B cell (primary cell): ENCODE data around the gene F8. TPM values are rescaled to one million over a fixed set of nuclear protein-coding genes. Genes with fewer than 3 reads are reported as not detected.
A peak's percentile ranks its signal among the peaks of the same experiment; 100 is the strongest.
"Not testable (repeated sequence)": the region's sequence is repeated elsewhere in the genome, so short reads cannot be mapped to it uniquely, and the experiment has no call there.

Experiments
- ATAC-seq: fragments of 200-7000 bp; cut with Tn5 transposase; one replicate; pipeline ENCODE4 v1.10.0; 2021; ENCODE audit warnings: low read depth, mild to moderate bottlenecking, moderate number of reproducible peaks, moderate library complexity
- CTCF ChIA-PET: fragments of 350-600 bp; sonication (Branson Sonifier 250); formaldehyde crosslinking; loops from one replicate; lab custom pipeline; 2021; ENCODE audit warnings: antibody characterized with exemption, inconsistent platforms; lab: Charles Lee
- POLR2A ChIA-PET: fragments of 350-600 bp; sonication (Branson Sonifier 250); formaldehyde crosslinking; loops from one replicate; lab custom pipeline; 2021; ENCODE audit warnings: antibody characterized with exemption; lab: Charles Lee
- DNase-seq: peaks from one replicate; pipeline ENCODE4 v3.0.0; 2013
- H2AFZ ChIP-seq: 2 replicates; pipeline ENCODE4 v1.6.1; 2012; ENCODE audit warnings: mild to moderate bottlenecking, low read depth, low read length; ENCODE audit not compliant: insufficient read depth, poor library complexity, severe bottlenecking
- H3K27ac ChIP-seq, 2 donors: 1 replicate in 1 of 2; 2 replicates in 1 of 2; pipeline ENCODE4 v1.5.1; 2012 to 2013; ENCODE audit warnings: low read length in 2 of 2, mild to moderate bottlenecking in 2 of 2, moderate library complexity in 1 of 2
- H3K27me3 ChIP-seq, 4 experiments: fragments of 200-600 bp in 1 of 4; sonication (generic) in 1 of 4; replicated peaks in 1 of 4; 1 replicate in 2 of 4; 2 replicates in 2 of 4; pipeline versions ENCODE4 v1.6.1 to v1.7.0; 2013 to 2016; ENCODE audit warnings: low read length in 3 of 4, mild to moderate bottlenecking in 2 of 4, mixed read lengths in 1 of 4, moderate library complexity in 1 of 4; ENCODE audit not compliant: insufficient read depth in 4 of 4, control insufficient read depth in 3 of 4; ENCODE audit errors: control extremely low read depth in 1 of 4
- H3K36me3 ChIP-seq, 2 experiments: replicated peaks in 1 of 2; 1 replicate in 1 of 2; 2 replicates in 1 of 2; pipeline versions ENCODE4 v1.6.1 to v1.7.1; 2013; ENCODE audit warnings: low read length in 1 of 2; ENCODE audit not compliant: insufficient read depth in 2 of 2, control insufficient read depth in 1 of 2; ENCODE audit errors: control extremely low read depth in 1 of 2, extremely low read depth in 1 of 2
- H3K4me1 ChIP-seq, 2 donors: fragments of 200-600 bp in 1 of 2; sonication (generic) in 1 of 2; 1 replicate in 1 of 2; 2 replicates in 1 of 2; pipeline versions ENCODE4 v1.5.1 to v1.6.1; 2013 to 2017; ENCODE audit warnings: low read length in 2 of 2; ENCODE audit not compliant: control insufficient read depth in 2 of 2, insufficient read depth in 2 of 2
- H3K4me2 ChIP-seq: replicated peaks from 2 replicates; pipeline ENCODE3; 2012; ENCODE audit warnings: mild to moderate bottlenecking, low read depth, low read length; ENCODE audit not compliant: poor library complexity, severe bottlenecking
- H3K4me3 ChIP-seq, 5 experiments: fragments of 200-600 bp in 1 of 5; sonication (generic) in 1 of 5; 1 replicate in 3 of 5; 2 replicates in 2 of 5; pipeline versions ENCODE4 v1.5.1 to v1.7.0; 2011 to 2016; ENCODE audit warnings: low read length in 4 of 5, mild to moderate bottlenecking in 4 of 5, low read depth in 2 of 5, control low read depth in 1 of 5, moderate library complexity in 1 of 5; ENCODE audit not compliant: insufficient read depth in 1 of 5; ENCODE audit errors: control extremely low read depth in 1 of 5, extremely low read depth in 1 of 5
- H3K79me2 ChIP-seq: fragments of 200-600 bp; sonication (generic); one replicate; pipeline ENCODE4 v1.6.0; 2016; ENCODE audit warnings: low read length; ENCODE audit not compliant: control insufficient read depth, insufficient read depth
- H3K9ac ChIP-seq: fragments of 200-600 bp; sonication (generic); 2 replicates; pipeline ENCODE4 v1.6.1; 2017; ENCODE audit warnings: mild to moderate bottlenecking, low read length, moderate library complexity
- H3K9me3 ChIP-seq, 3 donors: one replicate each; pipeline versions ENCODE4 v1.6.1 to v1.7.1; 2013; ENCODE audit warnings: low read length in 2 of 3; ENCODE audit not compliant: control insufficient read depth in 2 of 3, insufficient read depth in 1 of 3; ENCODE audit errors: control extremely low read depth in 1 of 3
- H4K20me1 ChIP-seq: 2 replicates; pipeline ENCODE4 v1.6.0; 2012; ENCODE audit warnings: mild to moderate bottlenecking, low read length; ENCODE audit not compliant: insufficient read depth, control insufficient read depth, poor library complexity, severe bottlenecking
- H3K27ac Mint-ChIP-seq: one replicate; pipeline ENCODE4 v1.8.0; 2021; ENCODE audit warnings: mixed read lengths
- H3K27me3 Mint-ChIP-seq: one replicate; pipeline ENCODE4 v1.8.0; 2021; ENCODE audit warnings: mixed read lengths
- H3K4me1 Mint-ChIP-seq: one replicate; pipeline ENCODE4 v1.8.0; 2021; ENCODE audit warnings: mixed read lengths
- H3K4me3 Mint-ChIP-seq: one replicate; pipeline ENCODE4 v1.8.0; 2021; ENCODE audit warnings: mixed read lengths
- H3K9me3 Mint-ChIP-seq: one replicate; pipeline ENCODE4 v1.8.0; 2022; ENCODE audit warnings: mixed read lengths; ENCODE audit not compliant: insufficient read depth
- CTCF ChIP-seq: fragments of 200-600 bp; IDR thresholded peaks from one replicate; pipeline ENCODE4 v1.8.0; 2022; ENCODE audit warnings: antibody characterized with exemption, mild to moderate bottlenecking
- EZH2 ChIP-seq: IDR thresholded peaks from 2 replicates; pipeline ENCODE4 v1.6.1; 2012; ENCODE audit warnings: borderline replicate concordance, low read depth, mild to moderate bottlenecking, moderate library complexity, low read length; ENCODE audit not compliant: insufficient read depth, poor library complexity, severe bottlenecking
- WGBS: methylation state at CpG from one replicate; pipeline ENCODE4 v1.1.5; 2013; ENCODE audit warnings: missing lambda C conversion rate; ENCODE audit not compliant: insufficient coverage; 5-methylcytosine and 5-hydroxymethylcytosine counted together
- intact Hi-C: fragments of 100-400 bp; cut with micrococcal nuclease; formaldehyde crosslinking; loops from one replicate; pipeline ENCODE4 v1.10.0; 2022
- polyA plus RNA-seq: library from polyadenylated mRNA; depleted of rRNA; stranded (reverse); fragments of >200 nt; gene quantifications from 2 replicates; pipeline ENCODE4 v1.2.3, GENCODE V29; 2012
- total RNA-seq, 2 donors: library from RNA; stranded (reverse); fragments of 120-200 nt in 1 of 2; gene quantifications; 1 replicate in 1 of 2; 2 replicates in 1 of 2; pipeline versions ENCODE4 v1.2.3 to v1.2.4, GENCODE V29; 2013 to 2022

The F8 gene
- total and polyA plus RNA-seq, 2 donors (not counting 1 experiment from before 2014, with no cell fraction given): 0.86 to 1.4 TPM

- H3K79me2 ChIP-seq: no peaks in the 10 kb centered on the region
- no CpG with 5 or more reads among the region's 1 CpG for WGBS
- H3K4me3 Mint-ChIP-seq: no peak overlapping the region
- DNase-seq (no peak), ATAC-seq (no peak)
- TF ChIP-seq CTCF (no peak), EZH2 (no peak)
- no peaks in the 10 kb centered on the region for H3K27me3 Mint-ChIP-seq
- no peak overlapping the region for H3K27ac ChIP-seq
- H3K27ac Mint-ChIP-seq: no peak overlapping the region
- H3K9me3 ChIP-seq: no peaks in the 10 kb centered on the region
- peaks cover 5% of the 10 kb centered on the region for H3K4me1 Mint-ChIP-seq
- H3K9me3 Mint-ChIP-seq: no peaks in the 10 kb centered on the region
- no peaks in the 10 kb centered on the region for H4K20me1 ChIP-seq
- H3K4me3 ChIP-seq: no peak overlapping the region
- ChIA-PET POLR2A (no interaction called here), CTCF (no interaction called here)
- H3K9ac ChIP-seq: no peak overlapping the region
- H3K4me2 ChIP-seq: no peak overlapping the region
- intact Hi-C loops: no loop called here
- no peaks in the 10 kb centered on the region for H3K36me3 ChIP-seq
- no peaks in the 10 kb centered on the region for H3K27me3 ChIP-seq
- H3K4me1 ChIP-seq: no peaks in the 10 kb centered on the region
- H2AFZ ChIP-seq: no peak overlapping the region
These were observed 130.2 kb downstream of the F8 start for GRCh38 chrX:154892296-154892695.

DNA sequence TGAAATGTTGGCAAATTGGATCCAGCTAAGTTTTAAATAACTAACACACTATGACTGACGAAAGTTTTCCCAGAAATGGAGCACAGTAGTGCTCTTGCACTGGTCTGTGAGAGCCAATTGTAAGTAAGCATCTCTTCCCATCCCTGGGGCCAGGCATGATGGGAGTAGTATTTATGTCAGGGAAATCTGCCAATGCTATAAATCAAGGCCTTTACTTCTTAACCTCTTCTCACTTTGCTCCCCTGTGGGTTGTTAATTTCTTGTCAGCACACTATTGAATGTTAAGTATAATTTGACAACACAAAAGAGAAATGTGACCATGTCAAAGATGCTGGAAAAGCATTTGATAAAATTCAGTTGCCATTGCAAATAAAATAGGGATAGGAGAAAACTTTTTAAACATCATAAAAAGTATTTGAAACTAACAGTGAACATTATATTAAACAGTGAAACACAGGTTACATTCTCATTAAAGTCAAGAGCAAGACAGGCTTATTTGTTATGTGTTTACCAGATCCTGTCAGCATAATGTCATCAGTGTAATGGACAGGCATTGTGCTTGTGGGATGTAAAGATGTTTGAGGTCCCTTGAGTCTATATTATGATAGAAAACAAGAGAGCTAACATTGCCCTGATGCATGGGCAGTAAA, 131.4 kb downstream of the F8 start:
- POLR2A ChIA-PET: no interaction called here
- H3K36me3 ChIP-seq: no peaks in the 10 kb centered on the region
- Mint-ChIP-seq H3K27ac (no peak overlapping the region), H3K9me3 (no peaks in the 10 kb centered on the region), H3K4me3 (no peak overlapping the region), H3K27me3 (no peaks in the 10 kb centered on the region), H3K4me1 (peaks cover 5% of the 10 kb centered on the region)
- H3K9ac ChIP-seq: no peak overlapping the region
- H3K79me2 ChIP-seq: no peaks in the 10 kb centered on the region
- no peak for ATAC-seq
- H4K20me1 ChIP-seq: no peaks in the 10 kb centered on the region
- CTCF ChIA-PET: no interaction called here
- H3K27me3 ChIP-seq: no peaks in the 10 kb centered on the region
- H3K27ac ChIP-seq: no peak overlapping the region
- intact Hi-C loops: no loop called here
- no peak overlapping the region for H3K4me3 ChIP-seq
- WGBS: no CpG with 5 or more reads among the region's 1 CpG
- no peaks in the 10 kb centered on the region for H3K9me3 ChIP-seq
- DNase-seq: no peak
- no peak overlapping the region for H2AFZ ChIP-seq
- H3K4me2 ChIP-seq: no peak overlapping the region
- TF ChIP-seq CTCF (no peak), EZH2 (no peak)
- no peaks in the 10 kb centered on the region for H3K4me1 ChIP-seq

DNA sequence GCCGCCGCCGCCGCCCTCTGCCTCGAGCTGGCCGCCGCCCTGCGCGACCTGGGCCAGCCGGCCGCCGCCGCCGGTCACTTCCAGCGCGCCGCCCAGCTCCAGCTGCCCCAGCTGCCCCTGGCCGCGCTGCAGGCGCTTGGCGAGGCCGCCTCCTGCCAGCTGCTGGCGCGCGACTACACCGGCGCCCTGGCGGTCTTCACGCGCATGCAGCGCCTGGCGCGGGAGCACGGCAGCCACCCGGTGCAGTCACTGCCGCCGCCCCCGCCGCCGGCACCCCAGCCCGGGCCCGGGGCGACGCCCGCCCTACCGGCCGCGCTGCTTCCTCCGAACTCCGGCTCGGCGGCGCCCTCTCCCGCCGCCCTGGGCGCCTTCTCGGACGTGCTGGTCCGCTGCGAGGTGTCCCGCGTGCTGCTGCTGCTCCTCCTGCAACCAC, 135.7 kb downstream of the F8 start:
- H3K9me3 Mint-ChIP-seq, H3K4me2 ChIP-seq, H3K4me3 ChIP-seq, H3K9ac ChIP-seq, H3K27ac ChIP-seq, H2AFZ ChIP-seq, H4K20me1 ChIP-seq, CTCF ChIA-PET, H3K9me3 ChIP-seq, H3K4me1 Mint-ChIP-seq, H3K27ac Mint-ChIP-seq, H3K36me3 ChIP-seq, H3K27me3 Mint-ChIP-seq, DNase-seq, H3K27me3 ChIP-seq, H3K4me3 Mint-ChIP-seq, POLR2A ChIA-PET, H3K79me2 ChIP-seq, intact Hi-C loops, H3K4me1 ChIP-seq: not testable (repeated sequence)
- no CpG with 5 or more reads among the region's 62 CpGs for WGBS
- peak; percentile 40 for ATAC-seq
